NCI-H510A (cell line): ENCODE measurements around the gene FOXN3.
"Not testable (repeated sequence)": the region's sequence is repeated elsewhere in the genome, so short reads cannot be mapped to it uniquely, and the experiment has no call there.

Source experiments
- DNase-seq: peaks from one replicate; lab custom pipeline; 2025; lab: John Stamatoyannopoulos, UW

FOXN3 gene

DNA sequence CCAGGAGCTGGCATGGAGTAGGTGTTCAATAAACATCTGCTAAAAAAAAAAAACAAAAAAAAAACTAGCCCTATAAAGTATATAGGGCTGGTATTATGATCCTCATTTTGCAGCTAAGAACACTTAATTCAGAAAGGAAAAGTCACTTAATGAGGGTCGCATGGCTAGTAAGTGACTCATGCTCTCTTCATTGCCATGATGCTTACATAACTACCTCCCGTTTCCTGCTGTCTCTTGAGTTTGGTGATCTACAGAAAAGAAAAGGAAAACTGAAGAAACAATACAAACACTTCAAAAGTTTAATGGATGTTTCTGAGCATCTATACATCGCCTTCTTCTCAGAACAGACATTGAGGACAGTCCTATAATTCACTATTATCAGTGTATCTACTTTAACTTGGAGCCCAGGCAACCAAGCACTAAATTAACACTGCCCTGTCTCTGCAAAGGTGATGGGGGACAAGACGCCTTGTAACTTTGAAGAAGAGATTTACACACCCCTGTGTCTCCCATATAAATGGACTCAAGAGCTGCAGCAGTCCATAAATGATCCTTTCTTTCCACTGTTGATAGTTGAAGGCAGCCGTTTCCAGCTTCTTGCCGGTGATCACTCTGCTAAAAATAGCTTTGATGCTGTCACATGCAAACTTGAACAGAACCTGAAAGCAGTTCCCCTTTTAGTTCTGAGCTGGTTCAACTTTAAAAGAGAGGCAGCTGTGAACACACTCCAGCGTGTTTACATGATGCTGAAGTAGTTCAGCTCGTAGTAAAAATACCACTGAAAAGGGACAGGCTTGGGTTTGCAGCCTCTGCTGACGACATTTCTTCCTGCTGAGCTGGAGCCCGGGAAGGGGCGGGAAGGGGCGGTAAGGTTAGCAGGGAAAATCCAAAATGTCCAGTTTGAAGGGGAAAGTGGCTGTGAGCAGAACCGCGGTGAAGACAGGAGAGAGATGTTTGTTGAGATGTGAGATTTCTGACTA is 113.3 kb downstream of the FOXN3 start:
- peak; percentile 92 for DNase-seq

GRCh38 chr14:89302396-89302950 is 114.6 kb downstream of the FOXN3 start:
- DNase-seq, result no peak

GRCh38 chr14:89299587-89299986 is 117.4 kb downstream of the FOXN3 start:
- no peak for DNase-seq

- DNase-seq, result peak; percentile 37
These were observed 118.8 kb downstream of the FOXN3 start for GRCh38 chr14:89298056-89298834.

DNA sequence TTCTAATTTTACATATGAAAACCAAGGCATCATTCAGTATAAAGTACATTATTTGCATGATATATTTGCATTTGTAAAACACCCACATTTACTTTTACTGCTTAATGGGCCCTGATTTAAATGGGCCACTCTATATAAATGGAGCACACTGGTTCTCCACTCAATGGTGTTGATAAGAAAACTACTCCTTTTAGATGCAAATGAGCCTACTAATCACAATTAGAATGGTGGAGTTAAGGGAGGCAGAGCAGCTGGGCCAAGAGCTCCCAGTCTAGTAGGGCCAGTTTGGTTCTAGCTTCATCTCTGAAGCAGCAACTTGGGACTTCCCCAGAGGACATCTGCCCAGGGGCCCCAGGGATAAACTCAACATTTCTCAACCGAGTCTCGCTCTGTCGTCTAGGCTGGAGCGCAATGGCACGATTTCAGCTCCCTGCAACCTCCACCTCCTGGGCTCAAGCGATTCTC is 120.7 kb downstream of the FOXN3 start:
- no peak for DNase-seq

- DNase-seq, result no peak
These were observed 122.2 kb downstream of the FOXN3 start for GRCh38 chr14:89294872-89295271.

DNA sequence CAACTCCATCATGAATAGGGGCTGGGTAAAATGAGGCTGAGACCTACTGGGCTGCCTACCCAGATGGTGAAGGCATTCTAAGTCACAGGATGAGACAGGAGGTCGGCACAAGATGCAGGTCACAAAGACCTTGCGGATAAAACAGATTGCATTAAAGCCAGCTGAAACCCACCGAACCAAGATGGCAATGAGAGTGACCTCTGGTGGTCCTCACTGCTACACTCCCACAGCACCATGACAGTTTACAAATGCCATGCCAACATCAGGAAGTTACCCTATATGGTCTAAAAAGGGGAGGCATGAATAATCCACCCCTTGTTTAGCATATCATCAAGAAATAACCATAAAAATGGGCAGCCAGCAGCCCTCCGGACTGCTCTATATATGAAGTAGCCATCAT is 122.6 kb downstream of the FOXN3 start:
- DNase-seq, result not testable (repeated sequence)

DNA sequence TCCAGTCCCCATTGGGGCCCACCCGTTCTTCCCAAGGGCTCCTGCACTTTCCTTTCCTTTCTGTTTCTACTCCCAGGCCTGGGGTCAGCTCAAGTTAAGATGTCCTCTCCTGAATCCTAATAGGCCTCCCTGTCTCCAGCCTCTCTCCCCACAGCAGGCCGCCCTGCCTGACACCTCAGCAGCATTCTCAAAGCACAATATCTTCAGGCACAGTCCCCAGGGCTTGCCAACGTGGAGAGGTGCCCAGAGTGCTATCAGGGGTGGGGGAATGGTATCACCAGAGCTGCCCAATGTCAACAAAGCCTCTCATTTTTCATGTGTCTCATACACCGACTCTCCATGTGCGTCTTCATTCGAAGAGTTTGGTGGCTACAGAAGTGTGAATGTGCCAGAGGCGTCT is 123.0 kb downstream of the FOXN3 start:
- DNase-seq, result no peak

DNA sequence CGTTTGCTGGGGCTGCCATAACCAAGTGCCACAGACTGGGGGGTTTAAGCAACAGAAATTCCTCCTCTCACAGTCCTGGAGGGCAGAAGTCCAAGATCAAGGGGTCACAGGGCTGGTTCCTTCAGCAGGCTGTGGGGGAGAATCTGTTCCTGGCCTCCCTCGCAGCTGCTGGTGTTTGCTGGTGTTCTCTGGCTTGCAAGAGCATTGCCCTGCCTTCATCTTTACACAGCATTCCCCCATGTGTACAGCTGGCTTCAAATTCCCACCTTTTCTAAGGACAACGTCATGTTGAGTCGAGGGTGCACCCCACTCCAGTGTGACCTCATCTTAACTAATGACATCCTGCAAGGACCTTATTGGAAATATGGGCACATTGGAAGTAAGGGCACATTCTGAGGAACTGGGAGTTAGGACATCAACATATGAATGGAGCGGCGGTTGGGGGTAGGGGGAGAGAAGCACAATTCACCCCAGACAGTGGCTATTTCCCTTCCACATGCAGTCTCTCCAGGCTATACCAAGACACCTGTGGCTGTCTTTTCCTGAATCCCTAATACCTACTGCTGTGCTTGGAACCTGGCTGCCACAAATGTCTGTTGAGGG is 123.6 kb downstream of the FOXN3 start:
- no peak for DNase-seq

GRCh38 chr14:89292579-89293313 is 124.3 kb downstream of the FOXN3 start:
- DNase-seq, result no peak

DNA sequence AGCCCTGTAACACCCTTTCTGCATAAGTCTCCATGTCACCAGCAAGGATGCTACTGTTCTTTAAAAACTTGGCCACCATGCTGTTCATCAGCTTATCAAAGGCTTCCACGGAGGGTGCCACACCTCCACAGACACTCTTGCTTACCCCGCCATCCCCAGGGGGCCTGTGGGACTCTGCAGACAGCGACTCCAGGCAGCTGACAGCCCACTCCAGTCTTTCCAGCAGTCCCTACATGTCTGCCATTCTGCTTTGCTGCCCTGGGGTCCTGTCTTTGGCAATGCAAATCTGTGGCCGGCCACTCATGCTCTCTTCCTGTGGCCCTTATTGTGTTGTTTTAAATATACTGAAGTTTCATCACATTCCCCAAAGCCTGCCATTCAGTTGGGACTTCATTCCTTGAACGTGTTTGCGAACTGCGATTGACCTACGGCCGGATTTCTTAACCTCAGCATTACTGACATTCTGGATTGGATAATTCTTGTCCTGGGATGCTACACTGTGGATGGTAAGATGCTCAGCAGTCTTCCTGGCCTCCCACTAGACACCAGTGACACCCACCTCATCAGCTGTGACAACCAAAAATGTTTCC is 125.6 kb downstream of the FOXN3 start:
- DNase-seq, result no peak

- no peak for DNase-seq
These were observed 126.2 kb downstream of the FOXN3 start for GRCh38 chr14:89290813-89291212.

DNA sequence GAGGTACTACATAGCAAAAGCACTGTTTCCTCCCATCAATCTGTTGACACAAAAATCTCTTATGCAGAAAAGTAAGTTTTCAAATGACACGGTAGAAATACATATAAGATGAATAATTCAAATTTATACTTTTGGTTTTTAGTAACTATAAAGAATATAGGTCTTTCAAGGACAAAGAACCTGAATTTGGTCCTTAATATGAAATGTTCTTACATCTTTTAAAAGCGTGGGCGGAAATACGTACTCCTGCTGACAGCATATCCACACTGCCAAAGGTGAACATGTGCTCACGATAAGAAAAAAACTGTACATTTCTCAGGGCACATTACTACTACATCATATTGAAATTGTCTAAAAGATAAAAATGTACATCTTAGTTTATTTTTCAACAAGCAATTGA is 127.6 kb downstream of the FOXN3 start:
- no peak for DNase-seq

GRCh38 chr14:89288114-89288513 is 128.9 kb downstream of the FOXN3 start:
- no peak for DNase-seq

- no peak for DNase-seq
These were observed 132.5 kb downstream of the FOXN3 start for GRCh38 chr14:89284333-89285058.

GRCh38 chr14:89283327-89284060 is 133.5 kb downstream of the FOXN3 start:
- no peak for DNase-seq

GRCh38 chr14:89282191-89282590 is 134.8 kb downstream of the FOXN3 start:
- DNase-seq, result no peak

- DNase-seq, result no peak
These were observed 136.4 kb downstream of the FOXN3 start for GRCh38 chr14:89280600-89280999.

- peak; percentile 21 for DNase-seq
These were observed 137.3 kb downstream of the FOXN3 start for GRCh38 chr14:89279649-89280232.
